Measurements from ENCODE around the gene PRLR.

GRCh38 chr5:35177783-35178182 lies 52.5 kb downstream of the PRLR start:
- TF ChIP-seq CTCF (conservative IDR thresholded peaks at IDR 0.05): no peak
- no peak for TF ChIP-seq ZFX (IDR thresholded peaks at IDR 0.05)

Data from C4-2B (cell line).